GM12878 (cell line): ENCODE data around the gene LRWD1. TPM values are rescaled to one million over a fixed set of nuclear protein-coding genes. Genes with fewer than 3 reads are reported as not detected.

Experiments used
- CREB1 ChIP-seq: IDR thresholded peaks from 2 replicates; pipeline ENCODE4 v1.6.1; 2012; ENCODE audit warnings: low read depth, mild to moderate bottlenecking, inconsistent platforms
- CREM ChIP-seq: IDR thresholded peaks from 2 replicates; pipeline ENCODE4 v1.6.1; 2014; ENCODE audit warnings: antibody characterized with exemption, low read depth
- EGR1 ChIP-seq, 2 experiments: IDR thresholded peaks; 1 replicate in 1 of 2; 2 replicates in 1 of 2; pipeline ENCODE4 v1.6.1; 2011 to 2012; ENCODE audit warnings: low read depth in 2 of 2, low read length in 2 of 2, borderline replicate concordance in 1 of 2, mild to moderate bottlenecking in 1 of 2, moderate library complexity in 1 of 2
- GATAD2B ChIP-seq: fragments of 450-650 bp; conservative IDR thresholded peaks from 2 replicates; pipeline ENCODE4 v1.6.1; 2017; ENCODE audit warnings: low read depth, mild to moderate bottlenecking, moderate library complexity
- HDAC2 ChIP-seq: fragments of 200-600 bp; sonication (generic); IDR thresholded peaks from 2 replicates; pipeline ENCODE4 v1.6.1; 2017
- IKZF1 ChIP-seq: fragments of 450-650 bp; conservative IDR thresholded peaks from 2 replicates; pipeline ENCODE4 v1.6.1; 2017; ENCODE audit warnings: antibody characterized with exemption, mild to moderate bottlenecking
- LARP7 ChIP-seq: fragments of 450-650 bp; IDR thresholded peaks from 2 replicates; pipeline ENCODE4 v1.6.1; 2017; ENCODE audit warnings: mild to moderate bottlenecking
- RUNX3 ChIP-seq: IDR thresholded peaks from 2 replicates; pipeline ENCODE4 v1.6.1; 2012; ENCODE audit warnings: low read length, inconsistent platforms
- SIN3A ChIP-seq: IDR thresholded peaks from 2 replicates; pipeline ENCODE4 v1.6.1; 2012; ENCODE audit warnings: low read depth, low read length, improper control_type of control experiment
- SMAD5 ChIP-seq: IDR thresholded peaks from 2 replicates; pipeline ENCODE4 v1.6.1; 2016; ENCODE audit warnings: antibody characterized with exemption, low read depth
- USF2 ChIP-seq: IDR thresholded peaks from 2 replicates; pipeline ENCODE4 v1.6.1; 2011; ENCODE audit warnings: low read depth, low read length, improper control_type of control experiment, borderline replicate concordance
- YBX1 ChIP-seq: fragments of 450-650 bp; IDR thresholded peaks from 2 replicates; pipeline ENCODE4 v1.6.1; 2016; ENCODE audit warnings: antibody characterized with exemption
- YY1 ChIP-seq: IDR thresholded peaks from 2 replicates; pipeline ENCODE4 v1.6.1; 2011; ENCODE audit warnings: low read depth, mild to moderate bottlenecking, low read length
- polyA plus RNA-seq, 11 experiments: library from polyadenylated mRNA; depleted of rRNA in 4 of 11; unstranded in 6 of 11; stranded (reverse) in 5 of 11; fragments of >200 nt; fragmentation: Nextera tagmentation in 4 of 11; fragmentation: Illumina TruSeq in 1 of 11; extraction: Ambion mirVana in 4 of 11; extraction: Trizol in 1 of 11; gene quantifications; 1 replicate in 1 of 11; 2 replicates in 10 of 11; pipeline versions ENCODE4 v1.2.1 to v1.2.3, GENCODE V29; 2011 to 2016; ENCODE audit warnings: inconsistent platforms in 2 of 11, missing spikeins in 2 of 11, low read depth in 1 of 11
- total RNA-seq, 4 experiments: library from RNA; depleted of rRNA in 3 of 4; stranded (reverse); fragments of >200 nt in 3 of 4; fragmentation: Illumina TruSeq in 1 of 4; extraction: Trizol in 1 of 4; gene quantifications; 2 replicates each; pipeline versions ENCODE4 v1.2.1 to v1.2.3, GENCODE V29; 2013 to 2021
- TF ChIP-seq, protein P1 (sequence below): IDR thresholded peaks from 2 replicates; pipeline ENCODE4 v1.6.1; 2012; ENCODE audit warnings: mild to moderate bottlenecking, low read depth, low read length
- TF ChIP-seq, protein P2 (sequence below): fragments of 450-650 bp; IDR thresholded peaks from 2 replicates; pipeline ENCODE4 v1.6.1; 2017; ENCODE audit warnings: mild to moderate bottlenecking, moderate library complexity

The LRWD1 gene
- total and polyA plus RNA-seq, 10 of the 15 experiments (the other 5 are each of a cell fraction or from before 2014, with no cell fraction given) = 0.40 to 64.4 (median 26.1) TPM

DNA sequence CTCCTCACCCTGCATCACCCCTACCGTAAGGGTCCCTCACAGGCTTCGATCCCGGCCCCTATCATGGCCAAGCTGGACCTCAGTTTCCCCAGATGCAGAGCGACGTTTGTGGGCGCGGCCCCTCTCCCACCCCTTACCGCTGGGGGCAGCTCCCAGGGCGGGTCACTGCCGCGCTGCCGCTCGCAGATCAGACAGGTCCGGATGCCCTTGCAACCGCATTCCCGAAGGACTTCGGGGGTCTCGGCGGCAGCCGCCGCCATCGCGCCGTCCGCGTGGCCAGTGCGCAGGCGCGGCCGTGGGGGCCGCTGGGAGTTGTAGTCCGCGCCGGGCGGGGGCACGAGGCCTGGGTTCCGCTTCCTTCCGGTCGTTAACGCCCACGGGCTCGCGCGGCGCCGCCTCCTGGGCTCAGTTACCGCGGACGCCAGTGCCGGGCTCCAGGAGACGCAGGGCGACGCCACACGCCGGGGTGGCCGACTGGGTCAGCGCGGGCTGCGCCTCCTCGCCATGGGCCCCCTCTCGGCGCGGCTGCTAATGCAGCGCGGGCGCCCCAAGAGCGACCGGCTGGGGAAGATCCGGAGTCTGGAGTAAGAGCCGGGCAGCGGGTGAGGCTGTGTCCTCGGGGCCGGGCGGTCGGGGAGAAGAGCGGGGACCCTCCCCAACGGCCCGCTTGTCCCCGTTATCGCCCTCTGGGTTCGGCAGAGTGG is at the start of gene LRWD1, which contains the start of gene ALKBH4 (continued):
- TF ChIP-seq, protein P1, sequence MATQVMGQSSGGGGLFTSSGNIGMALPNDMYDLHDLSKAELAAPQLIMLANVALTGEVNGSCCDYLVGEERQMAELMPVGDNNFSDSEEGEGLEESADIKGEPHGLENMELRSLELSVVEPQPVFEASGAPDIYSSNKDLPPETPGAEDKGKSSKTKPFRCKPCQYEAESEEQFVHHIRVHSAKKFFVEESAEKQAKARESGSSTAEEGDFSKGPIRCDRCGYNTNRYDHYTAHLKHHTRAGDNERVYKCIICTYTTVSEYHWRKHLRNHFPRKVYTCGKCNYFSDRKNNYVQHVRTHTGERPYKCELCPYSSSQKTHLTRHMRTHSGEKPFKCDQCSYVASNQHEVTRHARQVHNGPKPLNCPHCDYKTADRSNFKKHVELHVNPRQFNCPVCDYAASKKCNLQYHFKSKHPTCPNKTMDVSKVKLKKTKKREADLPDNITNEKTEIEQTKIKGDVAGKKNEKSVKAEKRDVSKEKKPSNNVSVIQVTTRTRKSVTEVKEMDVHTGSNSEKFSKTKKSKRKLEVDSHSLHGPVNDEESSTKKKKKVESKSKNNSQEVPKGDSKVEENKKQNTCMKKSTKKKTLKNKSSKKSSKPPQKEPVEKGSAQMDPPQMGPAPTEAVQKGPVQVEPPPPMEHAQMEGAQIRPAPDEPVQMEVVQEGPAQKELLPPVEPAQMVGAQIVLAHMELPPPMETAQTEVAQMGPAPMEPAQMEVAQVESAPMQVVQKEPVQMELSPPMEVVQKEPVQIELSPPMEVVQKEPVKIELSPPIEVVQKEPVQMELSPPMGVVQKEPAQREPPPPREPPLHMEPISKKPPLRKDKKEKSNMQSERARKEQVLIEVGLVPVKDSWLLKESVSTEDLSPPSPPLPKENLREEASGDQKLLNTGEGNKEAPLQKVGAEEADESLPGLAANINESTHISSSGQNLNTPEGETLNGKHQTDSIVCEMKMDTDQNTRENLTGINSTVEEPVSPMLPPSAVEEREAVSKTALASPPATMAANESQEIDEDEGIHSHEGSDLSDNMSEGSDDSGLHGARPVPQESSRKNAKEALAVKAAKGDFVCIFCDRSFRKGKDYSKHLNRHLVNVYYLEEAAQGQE = no peak
- TF ChIP-seq, protein P2, sequence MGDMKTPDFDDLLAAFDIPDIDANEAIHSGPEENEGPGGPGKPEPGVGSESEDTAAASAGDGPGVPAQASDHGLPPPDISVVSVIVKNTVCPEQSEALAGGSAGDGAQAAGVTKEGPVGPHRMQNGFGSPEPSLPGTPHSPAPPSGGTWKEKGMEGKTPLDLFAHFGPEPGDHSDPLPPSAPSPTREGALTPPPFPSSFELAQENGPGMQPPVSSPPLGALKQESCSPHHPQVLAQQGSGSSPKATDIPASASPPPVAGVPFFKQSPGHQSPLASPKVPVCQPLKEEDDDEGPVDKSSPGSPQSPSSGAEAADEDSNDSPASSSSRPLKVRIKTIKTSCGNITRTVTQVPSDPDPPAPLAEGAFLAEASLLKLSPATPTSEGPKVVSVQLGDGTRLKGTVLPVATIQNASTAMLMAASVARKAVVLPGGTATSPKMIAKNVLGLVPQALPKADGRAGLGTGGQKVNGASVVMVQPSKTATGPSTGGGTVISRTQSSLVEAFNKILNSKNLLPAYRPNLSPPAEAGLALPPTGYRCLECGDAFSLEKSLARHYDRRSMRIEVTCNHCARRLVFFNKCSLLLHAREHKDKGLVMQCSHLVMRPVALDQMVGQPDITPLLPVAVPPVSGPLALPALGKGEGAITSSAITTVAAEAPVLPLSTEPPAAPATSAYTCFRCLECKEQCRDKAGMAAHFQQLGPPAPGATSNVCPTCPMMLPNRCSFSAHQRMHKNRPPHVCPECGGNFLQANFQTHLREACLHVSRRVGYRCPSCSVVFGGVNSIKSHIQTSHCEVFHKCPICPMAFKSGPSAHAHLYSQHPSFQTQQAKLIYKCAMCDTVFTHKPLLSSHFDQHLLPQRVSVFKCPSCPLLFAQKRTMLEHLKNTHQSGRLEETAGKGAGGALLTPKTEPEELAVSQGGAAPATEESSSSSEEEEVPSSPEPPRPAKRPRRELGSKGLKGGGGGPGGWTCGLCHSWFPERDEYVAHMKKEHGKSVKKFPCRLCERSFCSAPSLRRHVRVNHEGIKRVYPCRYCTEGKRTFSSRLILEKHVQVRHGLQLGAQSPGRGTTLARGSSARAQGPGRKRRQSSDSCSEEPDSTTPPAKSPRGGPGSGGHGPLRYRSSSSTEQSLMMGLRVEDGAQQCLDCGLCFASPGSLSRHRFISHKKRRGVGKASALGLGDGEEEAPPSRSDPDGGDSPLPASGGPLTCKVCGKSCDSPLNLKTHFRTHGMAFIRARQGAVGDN = 0 out of 2 replicates have a peak, but pooled peaks have one; percentile 37
- TF ChIP-seq YY1 = peak; percentile 96
- peak; percentile 41; the same call in 1 of the 2 replicates for TF ChIP-seq RUNX3
- TF ChIP-seq CREB1 = peak; percentile 50; the same call in 1 of the 2 replicates
- TF ChIP-seq USF2 = peak; percentile 39
- TF ChIP-seq EGR1 (IDR thresholded peaks at IDR 0.05; ENCODE audit: borderline replicate concordance in 1 of 2, low read depth in 2 of 2, low read length in 2 of 2) = peak in 1 of 2 experiments; percentile 98; a peak in 2 of 3 replicates
- TF ChIP-seq HDAC2 = no peak
- TF ChIP-seq LARP7 = peak; percentile 89
- 0 out of 2 replicates have a peak, but pooled peaks have one; percentile 65 for TF ChIP-seq SMAD5
- TF ChIP-seq SIN3A = peak; percentile 66; the same call in 1 of the 2 replicates
- TF ChIP-seq YBX1 = no peak
- TF ChIP-seq IKZF1 = peak; percentile 98
- peak; percentile 65; the same call in 1 of the 2 replicates for TF ChIP-seq GATAD2B
- peak; percentile 58; the same call in 1 of the 2 replicates for TF ChIP-seq CREM
